Right cardiac atrium (tissue), 5 donors: ENCODE results near the gene UTY. TPM values are rescaled to one million over a fixed set of nuclear protein-coding genes. Genes with fewer than 3 reads are reported as not detected.
"Not testable (repeated sequence)": the region's sequence is repeated elsewhere in the genome, so short reads cannot be mapped to it uniquely, and the experiment has no call there.

ENCODE experiments used
- ATAC-seq, 2 donors: fragments of 200-7000 bp; cut with Tn5 transposase; one replicate each; pipeline versions ENCODE4 v1.8.0 to v1.9.1; 2020; ENCODE audit warnings: moderate library complexity in 2 of 2, mild to moderate bottlenecking in 1 of 2
- DNase-seq, 3 donors: peaks; one replicate each; pipeline ENCODE4 v3.0.0-alpha.2; 2020
- H3K27ac ChIP-seq: one replicate; pipeline ENCODE4 v1.5.1; 2013; ENCODE audit warnings: mild to moderate bottlenecking, low read length, control low read depth, moderate library complexity
- H3K27me3 ChIP-seq: one replicate; pipeline ENCODE4 v1.6.1; 2013; ENCODE audit not compliant: control insufficient read depth, insufficient read depth
- H3K4me1 ChIP-seq: one replicate; pipeline ENCODE4 v1.6.1; 2013; ENCODE audit warnings: low read length; ENCODE audit not compliant: control insufficient read depth, insufficient read depth
- H3K4me3 ChIP-seq: one replicate; pipeline ENCODE4 v1.5.1; 2013; ENCODE audit warnings: low read length, control low read depth
- H3K9me3 ChIP-seq: one replicate; pipeline ENCODE4 v1.6.1; 2013; ENCODE audit warnings: low read length; ENCODE audit not compliant: control insufficient read depth
- WGBS: extraction: QIAGEN DNeasy Blood & Tissue Kit; methylation state at CpG from one replicate; pipeline ENCODE4 v1.1.7; 2013; 5-methylcytosine and 5-hydroxymethylcytosine counted together
- intact Hi-C, 4 donors: fragments of 100-400 bp; cut with DNase I; formaldehyde crosslinking; loops; one replicate each; pipeline versions ENCODE4 v1.11.0 to v1.14.0; 2022 to 2023
- polyA plus RNA-seq: library from polyadenylated mRNA; stranded (reverse); fragments of 200-250 nt; gene quantifications from one replicate; pipeline ENCODE4 v1.2.3, GENCODE V29; 2013
- total RNA-seq, 4 donors: library from RNA; stranded (reverse); fragmentation: NEBNext Ultra II Directional; extraction: Animal tissue kit (Norgen Biotek cat#: 25700); gene quantifications; one replicate each; pipeline ENCODE4 v1.2.1, GENCODE V29; 2021
- donor health status: healthy with polysubstance abuse.
- donor health status: DM: no; HTN: yes; CAD: no.
- donor health status: DM: no; HTN: no; CAD: no.
- donor health status: DM: no; HTN: yes; CAD: no; lungs with severe emphysema.
- donor health status: DM: yes; HTN: yes; CAD: no.

UTY gene
- total and polyA plus RNA-seq, 5 donors, result 3.2 to 14.6 (median 14.3) TPM; not detected in 2

- 97% methylated on average over 4 of the region's 4 CpGs for WGBS
- Histone ChIP-seq H3K27ac (no peak overlapping the region), H3K4me1 (no peaks in the 10 kb centered on the region), H3K9me3 (no peaks in the 10 kb centered on the region), H3K4me3 (no peak overlapping the region), H3K27me3 (no peaks in the 10 kb centered on the region)
- DNase-seq (no peak), ATAC-seq (no peak)
- intact Hi-C loops, result no loop called here
Measured at GRCh38 chrY:13296176-13296890, 183.5 kb downstream of the UTY start.

GRCh38 chrY:13295026-13295425 lies 184.8 kb downstream of the UTY start:
- Histone ChIP-seq H3K27ac (no peak overlapping the region), H3K9me3 (no peaks in the 10 kb centered on the region), H3K27me3 (no peaks in the 10 kb centered on the region), H3K4me3 (no peak overlapping the region), H3K4me1 (no peaks in the 10 kb centered on the region)
- no peak for DNase-seq
- no peak for ATAC-seq
- intact Hi-C loops, result no loop called here
- 57% methylated on average over 2 of the region's 2 CpGs for WGBS

GRCh38 chrY:13291199-13291598 lies 188.6 kb downstream of the UTY start:
- WGBS, result 95% methylated on average over 1 of the region's 1 CpG
- Histone ChIP-seq H3K4me1 (no peaks in the 10 kb centered on the region), H3K9me3 (no peaks in the 10 kb centered on the region), H3K27ac (no peak overlapping the region), H3K27me3 (no peaks in the 10 kb centered on the region), H3K4me3 (no peak overlapping the region)
- intact Hi-C loops, result no loop called here
- ATAC-seq (no peak), DNase-seq (no peak)

- H3K4me1 ChIP-seq, H3K9me3 ChIP-seq, H3K4me3 ChIP-seq, H3K27me3 ChIP-seq, intact Hi-C loops: not testable (repeated sequence)
- ATAC-seq (peak in 1 of 2 donors; percentile 85), DNase-seq (peak in 1 of 3 donors; percentile 85)
- WGBS, result 40% methylated on average over 15 of the region's 15 CpGs
- H3K27ac ChIP-seq, result peak overlapping the region; percentile 58
Measured at GRCh38 chrY:13282151-13283054, 197.4 kb downstream of the UTY start.

GRCh38 chrY:13279561-13279960 lies 200.3 kb downstream of the UTY start:
- no peaks in the 10 kb centered on the region for H3K9me3 ChIP-seq
- H3K27me3 ChIP-seq, result no peaks in the 10 kb centered on the region
- peaks cover 3% of the 10 kb centered on the region for H3K4me1 ChIP-seq
- no peak overlapping the region for H3K27ac ChIP-seq
- intact Hi-C loops, result no loop called here
- DNase-seq (no peak), ATAC-seq (no peak)
- WGBS, result 91% methylated on average over 2 of the region's 2 CpGs
- no peak overlapping the region for H3K4me3 ChIP-seq

GRCh38 chrY:13271706-13272105 lies 208.1 kb downstream of the UTY start:
- intact Hi-C loops, result no loop called here
- DNase-seq (no peak), ATAC-seq (no peak)

GRCh38 chrY:13253941-13254440 lies 225.8 kb downstream of the UTY start:
- ATAC-seq, result not testable (repeated sequence)

More at GRCh38 chrY:13271706-13272105, 208.1 kb downstream of the UTY start:
- H3K27me3 ChIP-seq, result no peaks in the 10 kb centered on the region
- no peaks in the 10 kb centered on the region for H3K9me3 ChIP-seq
- no peaks in the 10 kb centered on the region for H3K4me1 ChIP-seq
- no peak overlapping the region for H3K4me3 ChIP-seq
- no peak overlapping the region for H3K27ac ChIP-seq

GRCh38 chrY:13250421-13250820 lies 229.4 kb downstream of the UTY start:
- intact Hi-C loops, result no loop called here
- no peak for DNase-seq
- ATAC-seq, result no peak
- no peak overlapping the region for H3K4me3 ChIP-seq
- H3K27me3 ChIP-seq, result no peaks in the 10 kb centered on the region
- peaks cover 2% of the 10 kb centered on the region for H3K4me1 ChIP-seq
- no peaks in the 10 kb centered on the region for H3K9me3 ChIP-seq
- no peak overlapping the region for H3K27ac ChIP-seq

More at GRCh38 chrY:13253941-13254440, 225.8 kb downstream of the UTY start:
- H3K27ac ChIP-seq, H3K4me1 ChIP-seq, H3K4me3 ChIP-seq, intact Hi-C loops, DNase-seq, H3K27me3 ChIP-seq, H3K9me3 ChIP-seq: not testable (repeated sequence)
- WGBS, result 21% methylated on average over 4 of the region's 4 CpGs

GRCh38 chrY:13243716-13244115 lies 236.1 kb downstream of the UTY start:
- intact Hi-C loops, result no loop called here
- no peak overlapping the region for H3K4me3 ChIP-seq
- ATAC-seq (no peak), DNase-seq (no peak)
- no peaks in the 10 kb centered on the region for H3K27me3 ChIP-seq
- 94% methylated on average over 5 of the region's 5 CpGs for WGBS
- H3K4me1 ChIP-seq, result no peaks in the 10 kb centered on the region
- H3K9me3 ChIP-seq, result no peaks in the 10 kb centered on the region
- no peak overlapping the region for H3K27ac ChIP-seq

- Histone ChIP-seq H3K9me3 (no peaks in the 10 kb centered on the region), H3K27me3 (no peaks in the 10 kb centered on the region), H3K27ac (peak overlapping the region; percentile 4), H3K4me1 (no peaks in the 10 kb centered on the region), H3K4me3 (no peak overlapping the region)
- 42% methylated on average over 3 of the region's 3 CpGs for WGBS
- DNase-seq (peak in 1 of 3 donors; percentile 64), ATAC-seq (peak in 1 of 2 donors; percentile 87)
- intact Hi-C loops, result no loop called here
Measured at GRCh38 chrY:13233901-13234300, 245.9 kb downstream of the UTY start.

GRCh38 chrY:13233118-13233517 lies 246.7 kb downstream of the UTY start:
- Histone ChIP-seq H3K27ac (no peak overlapping the region), H3K27me3 (no peaks in the 10 kb centered on the region), H3K9me3 (no peaks in the 10 kb centered on the region), H3K4me1 (no peaks in the 10 kb centered on the region), H3K4me3 (no peak overlapping the region)
- ATAC-seq (no peak), DNase-seq (no peak)
- 81% methylated on average over 1 of the region's 1 CpG for WGBS
- intact Hi-C loops, result no loop called here
